DOHH2 (cell line): ENCODE data around the gene SPPL2B.

Experiments used
- H3F3A ChIP-seq: fragments of 200-600 bp; sonication (generic), shearing (Covaris generic); 2 replicates; pipeline ENCODE4 v1.6.0; 2016; ENCODE audit warnings: antibody characterized with exemption, mild to moderate bottlenecking; ENCODE audit not compliant: control insufficient read depth, insufficient read depth
- H3K27ac ChIP-seq: fragments of 200-600 bp; sonication (generic); 2 replicates; pipeline ENCODE4 v1.5.1; 2014; ENCODE audit warnings: low read depth, mild to moderate bottlenecking, low read length, moderate library complexity
- H3K27me3 ChIP-seq: fragments of 200-600 bp; sonication (generic); 2 replicates; pipeline ENCODE4 v1.6.1; 2014; ENCODE audit warnings: mild to moderate bottlenecking, low read length, mixed read lengths; ENCODE audit not compliant: control insufficient read depth
- H3K36me3 ChIP-seq: fragments of 200-600 bp; sonication (generic); 2 replicates; pipeline ENCODE4 v1.6.1; 2014; ENCODE audit warnings: mild to moderate bottlenecking, low read length, moderate library complexity, mixed read lengths; ENCODE audit not compliant: control insufficient read depth
- H3K4me1 ChIP-seq: fragments of 200-600 bp; sonication (generic); 2 replicates; pipeline ENCODE4 v1.6.1; 2014; ENCODE audit warnings: mild to moderate bottlenecking, low read length, mixed read lengths; ENCODE audit not compliant: control insufficient read depth
- H3K4me2 ChIP-seq: fragments of 200-600 bp; sonication (generic); 2 replicates; pipeline ENCODE4 v1.6.0; 2014; ENCODE audit warnings: mild to moderate bottlenecking, low read length, moderate library complexity
- H3K4me3 ChIP-seq: fragments of 200-600 bp; sonication (generic); 2 replicates; pipeline ENCODE4 v1.5.1; 2014; ENCODE audit warnings: mild to moderate bottlenecking, low read length, mixed read lengths
- H3K79me2 ChIP-seq: fragments of 200-600 bp; sonication (generic); 2 replicates; pipeline ENCODE4 v1.6.1; 2014; ENCODE audit warnings: mild to moderate bottlenecking, low read length, mixed read lengths; ENCODE audit not compliant: control insufficient read depth
- H3K9me2 ChIP-seq: fragments of 200-600 bp; sonication (generic); replicated peaks from 2 replicates; pipeline ENCODE4 v1.6.1; 2014; ENCODE audit warnings: mild to moderate bottlenecking, low read length, mixed read lengths; ENCODE audit not compliant: control insufficient read depth
- H3K9me3 ChIP-seq: fragments of 200-600 bp; sonication (generic); 2 replicates; pipeline ENCODE4 v1.6.1; 2014; ENCODE audit warnings: antibody characterized with exemption, low read length, mixed read lengths; ENCODE audit not compliant: control insufficient read depth, insufficient read depth
- H4K20me1 ChIP-seq: fragments of 200-600 bp; sonication (generic); 2 replicates; pipeline ENCODE4 v1.6.0; 2014; ENCODE audit warnings: low read depth, mild to moderate bottlenecking, antibody characterized with exemption, low read length, moderate library complexity; ENCODE audit not compliant: control insufficient read depth, insufficient read depth
- CTCF ChIP-seq: fragments of 200-600 bp; sonication (generic); IDR thresholded peaks from one replicate; pipeline ENCODE4 v1.5.1; 2014; ENCODE audit warnings: antibody characterized with exemption, mild to moderate bottlenecking, low read depth, low read length; ENCODE audit not compliant: poor library complexity, severe bottlenecking
- EZH2phosphoT487 ChIP-seq: fragments of 200-600 bp; sonication (generic); IDR thresholded peaks from 2 replicates; pipeline ENCODE4 v1.6.1; 2017; ENCODE audit warnings: borderline replicate concordance, mild to moderate bottlenecking, antibody characterized with exemption, low read length, moderate library complexity, mixed read lengths

The SPPL2B gene

GRCh38 chr19:2311093-2311492, 17.4 kb upstream of the SPPL2B start:
- H3K79me2 ChIP-seq = no peaks in the 10 kb centered on the region
- H3K27ac ChIP-seq = no peak overlapping the region
- no peak overlapping the region for H3K4me2 ChIP-seq
- H3K4me1 ChIP-seq = peaks cover 19% of the 10 kb centered on the region
- H3F3A ChIP-seq = no peaks in the 10 kb centered on the region
- TF ChIP-seq CTCF = no peak
- TF ChIP-seq EZH2phosphoT487 = no peak
- no peaks in the 10 kb centered on the region for H3K9me2 ChIP-seq
- H3K9me3 ChIP-seq = peaks cover 19% of the 10 kb centered on the region
- H3K27me3 ChIP-seq = peaks cover 50% of the 10 kb centered on the region
- H3K4me3 ChIP-seq = no peak overlapping the region
- no peaks in the 10 kb centered on the region for H4K20me1 ChIP-seq
- H3K36me3 ChIP-seq = no peaks in the 10 kb centered on the region

- Histone ChIP-seq H3K4me3 (no peak overlapping the region), H3K4me2 (no peak overlapping the region), H3K36me3 (no peaks in the 10 kb centered on the region), H3F3A (no peaks in the 10 kb centered on the region), H3K27me3 (peaks cover 32% of the 10 kb centered on the region), H4K20me1 (no peaks in the 10 kb centered on the region), H3K79me2 (no peaks in the 10 kb centered on the region), H3K27ac (no peak overlapping the region), H3K9me3 (peaks cover 19% of the 10 kb centered on the region), H3K4me1 (peaks cover 29% of the 10 kb centered on the region), H3K9me2 (no peaks in the 10 kb centered on the region)
- TF ChIP-seq EZH2phosphoT487 (no peak), CTCF (no peak)
Observed at GRCh38 chr19:2312820-2313501, 15.5 kb upstream of the SPPL2B start.

GRCh38 chr19:2315121-2315817, 13.2 kb upstream of the SPPL2B start:
- Histone ChIP-seq H3K27me3 (peaks cover 17% of the 10 kb centered on the region), H3K79me2 (no peaks in the 10 kb centered on the region), H3K9me2 (no peaks in the 10 kb centered on the region), H3K36me3 (no peaks in the 10 kb centered on the region), H3K4me2 (peak overlapping the region; percentile 62), H3K9me3 (peaks cover 19% of the 10 kb centered on the region), H3F3A (0 out of 2 replicates have a peak, but pooled peaks cover 3% of the 10 kb centered on the region), H3K27ac (no peak overlapping the region), H3K4me3 (peak overlapping the region; percentile 43), H3K4me1 (peaks cover 44% of the 10 kb centered on the region), H4K20me1 (no peaks in the 10 kb centered on the region)
- no peak for TF ChIP-seq CTCF
- TF ChIP-seq EZH2phosphoT487 = no peak
